Liver (tissue), 9 donors: ENCODE measurements around the gene ACLY. TPM values are rescaled to one million over a fixed set of nuclear protein-coding genes. Genes with fewer than 3 reads are reported as not detected.

Experiments
- DNase-seq: peaks from one replicate; pipeline ENCODE4 v3.0.0-alpha.2; 2017; ENCODE audit warnings: low spot score
- H3K27ac ChIP-seq, 2 donors: one replicate each; pipeline ENCODE4 v1.7.0; 2013; ENCODE audit warnings: inconsistent platforms in 2 of 2, low read length in 2 of 2, control low read depth in 1 of 2, low read depth in 1 of 2, mild to moderate bottlenecking in 1 of 2
- H3K27me3 ChIP-seq, 4 donors: one replicate each; pipeline versions ENCODE4 v1.6.1 to v1.7.0; 2013; ENCODE audit warnings: low read length in 3 of 4, inconsistent platforms in 1 of 4, mild to moderate bottlenecking in 1 of 4, moderate library complexity in 1 of 4; ENCODE audit not compliant: control insufficient read depth in 4 of 4, insufficient read depth in 4 of 4
- H3K36me3 ChIP-seq, 4 donors: one replicate each; pipeline versions ENCODE4 v1.6.1 to v1.7.0; 2013; ENCODE audit warnings: low read length in 3 of 4, mild to moderate bottlenecking in 3 of 4, low read depth in 1 of 4, moderate library complexity in 1 of 4; ENCODE audit not compliant: control insufficient read depth in 4 of 4, insufficient read depth in 3 of 4
- H3K4me1 ChIP-seq, 4 donors: one replicate each; pipeline versions ENCODE4 v1.6.1 to v1.7.0; 2013; ENCODE audit warnings: low read length in 3 of 4, mild to moderate bottlenecking in 3 of 4, moderate library complexity in 1 of 4; ENCODE audit not compliant: control insufficient read depth in 4 of 4, insufficient read depth in 4 of 4
- H3K4me3 ChIP-seq, 3 donors: one replicate each; pipeline versions ENCODE4 v1.6.1 to v1.7.0; 2013; ENCODE audit warnings: low read length in 3 of 3, control low read depth in 1 of 3, low read depth in 1 of 3, mild to moderate bottlenecking in 1 of 3
- H3K9ac ChIP-seq, 2 donors: one replicate each; pipeline ENCODE4 v1.7.0; 2013; ENCODE audit warnings: low read length in 2 of 2, mild to moderate bottlenecking in 2 of 2, moderate library complexity in 2 of 2, control low read depth in 1 of 2, low read depth in 1 of 2
- H3K9me3 ChIP-seq, 4 donors: one replicate each; pipeline versions ENCODE4 v1.6.1 to v1.7.0; 2013; ENCODE audit warnings: low read length in 3 of 4; ENCODE audit not compliant: control insufficient read depth in 4 of 4
- EGR1 ChIP-seq, 2 donors: IDR thresholded peaks; 2 replicates each; pipeline ENCODE4 v1.6.1; 2016 to 2018; ENCODE audit warnings: antibody characterized with exemption in 2 of 2, low read depth in 2 of 2
- FOXA1 ChIP-seq: IDR thresholded peaks from 2 replicates; pipeline ENCODE4 v1.6.1; 2016; ENCODE audit warnings: antibody characterized with exemption
- FOXA2 ChIP-seq: IDR thresholded peaks from 2 replicates; pipeline ENCODE4 v1.6.1; 2016; ENCODE audit warnings: antibody characterized with exemption
- GABPA ChIP-seq, 2 donors: IDR thresholded peaks in 1 of 2; conservative IDR thresholded peaks in 1 of 2; 2 replicates each; pipeline ENCODE4 v1.6.1; 2016; ENCODE audit warnings: antibody characterized with exemption in 2 of 2, mild to moderate bottlenecking in 1 of 2, moderate library complexity in 1 of 2
- HNF4A ChIP-seq, 2 donors: conservative IDR thresholded peaks; 2 replicates each; pipeline ENCODE4 v1.6.1; 2016; ENCODE audit warnings: antibody characterized with exemption in 2 of 2, mild to moderate bottlenecking in 2 of 2
- HNF4G ChIP-seq: IDR thresholded peaks from 2 replicates; pipeline ENCODE4 v1.6.1; 2016; ENCODE audit warnings: antibody characterized with exemption
- JUND ChIP-seq, 2 donors: IDR thresholded peaks; 2 replicates each; pipeline ENCODE4 v1.6.1; 2016; ENCODE audit warnings: antibody characterized with exemption in 2 of 2
- NR2F2 ChIP-seq: IDR thresholded peaks from 2 replicates; pipeline ENCODE4 v1.6.1; 2016; ENCODE audit warnings: antibody characterized with exemption
- RAD21 ChIP-seq, 2 donors: IDR thresholded peaks; 2 replicates each; pipeline ENCODE4 v1.6.1; 2016; ENCODE audit warnings: antibody characterized with exemption in 2 of 2, mild to moderate bottlenecking in 2 of 2
- RXRA ChIP-seq, 2 donors: IDR thresholded peaks; 2 replicates each; pipeline ENCODE4 v1.6.1; 2017 to 2018; ENCODE audit warnings: antibody characterized with exemption in 2 of 2, mild to moderate bottlenecking in 1 of 2
- SP1 ChIP-seq: IDR thresholded peaks from 2 replicates; pipeline ENCODE4 v1.6.1; 2018; ENCODE audit warnings: antibody characterized with exemption, mild to moderate bottlenecking
- TAF1 ChIP-seq: conservative IDR thresholded peaks from 2 replicates; pipeline ENCODE4 v1.6.1; 2016; ENCODE audit warnings: antibody characterized with exemption, mild to moderate bottlenecking
- WGBS: extraction: QIAGEN DNeasy Blood & Tissue Kit; methylation state at CpG from one replicate; pipeline ENCODE4 v1.1.7; 2013; 5-methylcytosine and 5-hydroxymethylcytosine counted together
- polyA plus RNA-seq, 2 donors: library from polyadenylated mRNA; stranded (reverse) in 1 of 2; unstranded in 1 of 2; fragments of 200-250 nt in 1 of 2; fragments of >200 nt in 1 of 2; fragmentation: Nextera tagmentation in 1 of 2; extraction: Ambion mirVana in 1 of 2; gene quantifications; one replicate each; pipeline versions ENCODE4 v1.2.1 to v1.2.3, GENCODE V29; 2013 to 2015
- total RNA-seq, 2 donors: library from RNA; depleted of rRNA; stranded (reverse); fragments of >200 nt; gene quantifications; one replicate each; pipeline ENCODE4 v1.2.3, GENCODE V29; 2014
- TF ChIP-seq, protein P1 (sequence below): fragments of 150-350 bp; IDR thresholded peaks from 2 replicates; pipeline ENCODE4 v1.5.1; 2017; ENCODE audit warnings: improper control_type of control experiment, low read depth, low read length; ENCODE audit not compliant: missing input control
- TF ChIP-seq, protein P2 (sequence below): IDR thresholded peaks from 2 replicates; pipeline ENCODE4 v1.6.1; 2016; ENCODE audit warnings: antibody characterized with exemption, mild to moderate bottlenecking
- TF ChIP-seq, protein P3 (sequence below): IDR thresholded peaks from 2 replicates; pipeline ENCODE4 v1.6.1; 2016; ENCODE audit warnings: antibody characterized with exemption
- TF ChIP-seq, protein P4 (sequence below): IDR thresholded peaks from 2 replicates; pipeline ENCODE4 v1.6.1; 2016; ENCODE audit warnings: antibody characterized with exemption
- donor health status: healthy.
- donor health status: healthy.
- donor health status: healthy.
- donor health status: healthy.
- donor health status: healthy.

Gene ACLY
- total and polyA plus RNA-seq, 4 donors, result 12.1 to 133 (median 37.1) TPM

DNA sequence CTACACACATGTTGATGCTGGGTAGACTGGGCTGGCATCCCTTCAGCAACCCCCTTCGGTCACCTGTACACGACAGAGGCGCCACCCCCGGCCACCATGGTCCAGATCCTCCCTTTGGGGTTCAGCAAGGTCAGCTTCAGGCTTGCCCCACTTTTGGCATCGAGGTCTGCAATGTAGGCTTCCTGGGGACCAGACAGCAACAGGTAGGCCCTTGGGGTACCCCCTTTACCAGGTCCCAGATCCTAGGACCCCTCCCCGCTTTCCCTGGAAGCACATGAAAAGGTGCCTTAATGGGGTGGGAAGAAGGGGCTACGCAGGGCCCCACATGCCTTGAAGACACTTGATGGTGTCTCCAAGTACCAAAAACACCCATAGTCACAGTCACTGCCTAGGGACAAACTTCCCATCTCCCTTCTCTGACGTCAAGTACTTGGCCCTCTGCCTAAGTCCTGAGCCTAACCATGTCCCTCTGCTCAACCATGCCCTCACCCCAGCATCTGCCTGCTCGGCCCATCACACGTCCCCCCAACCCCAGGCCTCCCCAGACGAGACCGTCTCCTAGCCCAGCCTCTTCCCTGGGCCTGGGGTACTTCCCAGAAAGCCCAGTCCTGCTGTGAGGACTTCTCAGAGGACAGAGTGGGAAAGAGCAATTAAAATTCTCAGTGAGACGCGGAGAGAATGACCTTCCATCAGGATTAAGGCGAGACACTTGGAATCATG lies 12.1 kb downstream of the ACLY start:
- Histone ChIP-seq H3K36me3 (peaks cover 11 to 74% (median 45%) of the 10 kb centered on the region in 4 donors), H3K27me3 (no peaks in the 10 kb centered on the region), H3K27ac (no peak overlapping the region), H3K9ac (no peak overlapping the region), H3K9me3 (no peaks in the 10 kb centered on the region), H3K4me3 (no peak overlapping the region), H3K4me1 (peaks cover 0 to 11% (median 4%) of the 10 kb centered on the region in 4 donors)
- no peak for DNase-seq
- TF ChIP-seq EGR1 (IDR thresholded peaks at IDR 0.05; ENCODE audit: low read depth in 2 of 2) (no peak), FOXA1 (no peak), NR2F2 (no peak)
- TF ChIP-seq, protein P1, sequence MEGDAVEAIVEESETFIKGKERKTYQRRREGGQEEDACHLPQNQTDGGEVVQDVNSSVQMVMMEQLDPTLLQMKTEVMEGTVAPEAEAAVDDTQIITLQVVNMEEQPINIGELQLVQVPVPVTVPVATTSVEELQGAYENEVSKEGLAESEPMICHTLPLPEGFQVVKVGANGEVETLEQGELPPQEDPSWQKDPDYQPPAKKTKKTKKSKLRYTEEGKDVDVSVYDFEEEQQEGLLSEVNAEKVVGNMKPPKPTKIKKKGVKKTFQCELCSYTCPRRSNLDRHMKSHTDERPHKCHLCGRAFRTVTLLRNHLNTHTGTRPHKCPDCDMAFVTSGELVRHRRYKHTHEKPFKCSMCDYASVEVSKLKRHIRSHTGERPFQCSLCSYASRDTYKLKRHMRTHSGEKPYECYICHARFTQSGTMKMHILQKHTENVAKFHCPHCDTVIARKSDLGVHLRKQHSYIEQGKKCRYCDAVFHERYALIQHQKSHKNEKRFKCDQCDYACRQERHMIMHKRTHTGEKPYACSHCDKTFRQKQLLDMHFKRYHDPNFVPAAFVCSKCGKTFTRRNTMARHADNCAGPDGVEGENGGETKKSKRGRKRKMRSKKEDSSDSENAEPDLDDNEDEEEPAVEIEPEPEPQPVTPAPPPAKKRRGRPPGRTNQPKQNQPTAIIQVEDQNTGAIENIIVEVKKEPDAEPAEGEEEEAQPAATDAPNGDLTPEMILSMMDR, result no peak
- 92% methylated on average over 15 of the region's 15 CpGs for WGBS

DNA sequence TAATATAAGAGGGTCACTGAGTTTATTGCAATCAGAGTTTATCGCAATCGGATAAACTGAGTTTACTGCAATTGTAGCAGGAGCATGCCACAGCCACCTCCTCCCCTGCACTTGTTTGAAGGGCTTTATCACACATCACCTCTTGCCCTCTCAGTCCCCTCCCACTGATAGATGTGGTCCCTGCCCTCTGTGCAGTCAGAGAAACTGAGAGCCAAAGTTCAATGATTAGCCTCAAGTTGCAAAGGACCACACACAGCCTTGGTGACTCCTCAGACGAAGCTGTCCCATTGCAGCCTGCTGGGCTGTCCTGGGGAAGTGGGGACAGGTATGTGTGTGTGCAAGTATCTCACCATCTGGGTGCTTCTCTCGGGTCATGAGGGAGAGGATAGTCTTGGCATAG lies 13.6 kb downstream of the ACLY start:
- Histone ChIP-seq H3K4me3 (no peak overlapping the region), H3K27ac (no peak overlapping the region), H3K9me3 (no peaks in the 10 kb centered on the region), H3K4me1 (peaks cover 0 to 11% (median 4%) of the 10 kb centered on the region in 4 donors), H3K9ac (no peak overlapping the region), H3K27me3 (no peaks in the 10 kb centered on the region), H3K36me3 (peaks cover 11 to 67% (median 42%) of the 10 kb centered on the region in 4 donors)
- WGBS, result 93% methylated on average over 4 of the region's 4 CpGs
- DNase-seq, result no peak
- no peak for TF ChIP-seq JUND (IDR thresholded peaks at IDR 0.05)
- no peak for TF ChIP-seq GABPA (IDR thresholded peaks at IDR 0.05 in 1 of 2, conservative IDR thresholded peaks at IDR 0.05 in 1 of 2)
- TF ChIP-seq, protein P2, sequence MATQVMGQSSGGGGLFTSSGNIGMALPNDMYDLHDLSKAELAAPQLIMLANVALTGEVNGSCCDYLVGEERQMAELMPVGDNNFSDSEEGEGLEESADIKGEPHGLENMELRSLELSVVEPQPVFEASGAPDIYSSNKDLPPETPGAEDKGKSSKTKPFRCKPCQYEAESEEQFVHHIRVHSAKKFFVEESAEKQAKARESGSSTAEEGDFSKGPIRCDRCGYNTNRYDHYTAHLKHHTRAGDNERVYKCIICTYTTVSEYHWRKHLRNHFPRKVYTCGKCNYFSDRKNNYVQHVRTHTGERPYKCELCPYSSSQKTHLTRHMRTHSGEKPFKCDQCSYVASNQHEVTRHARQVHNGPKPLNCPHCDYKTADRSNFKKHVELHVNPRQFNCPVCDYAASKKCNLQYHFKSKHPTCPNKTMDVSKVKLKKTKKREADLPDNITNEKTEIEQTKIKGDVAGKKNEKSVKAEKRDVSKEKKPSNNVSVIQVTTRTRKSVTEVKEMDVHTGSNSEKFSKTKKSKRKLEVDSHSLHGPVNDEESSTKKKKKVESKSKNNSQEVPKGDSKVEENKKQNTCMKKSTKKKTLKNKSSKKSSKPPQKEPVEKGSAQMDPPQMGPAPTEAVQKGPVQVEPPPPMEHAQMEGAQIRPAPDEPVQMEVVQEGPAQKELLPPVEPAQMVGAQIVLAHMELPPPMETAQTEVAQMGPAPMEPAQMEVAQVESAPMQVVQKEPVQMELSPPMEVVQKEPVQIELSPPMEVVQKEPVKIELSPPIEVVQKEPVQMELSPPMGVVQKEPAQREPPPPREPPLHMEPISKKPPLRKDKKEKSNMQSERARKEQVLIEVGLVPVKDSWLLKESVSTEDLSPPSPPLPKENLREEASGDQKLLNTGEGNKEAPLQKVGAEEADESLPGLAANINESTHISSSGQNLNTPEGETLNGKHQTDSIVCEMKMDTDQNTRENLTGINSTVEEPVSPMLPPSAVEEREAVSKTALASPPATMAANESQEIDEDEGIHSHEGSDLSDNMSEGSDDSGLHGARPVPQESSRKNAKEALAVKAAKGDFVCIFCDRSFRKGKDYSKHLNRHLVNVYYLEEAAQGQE, result no peak
- TF ChIP-seq HNF4A (conservative IDR thresholded peaks at IDR 0.05), result no peak
- TF ChIP-seq, protein P3, sequence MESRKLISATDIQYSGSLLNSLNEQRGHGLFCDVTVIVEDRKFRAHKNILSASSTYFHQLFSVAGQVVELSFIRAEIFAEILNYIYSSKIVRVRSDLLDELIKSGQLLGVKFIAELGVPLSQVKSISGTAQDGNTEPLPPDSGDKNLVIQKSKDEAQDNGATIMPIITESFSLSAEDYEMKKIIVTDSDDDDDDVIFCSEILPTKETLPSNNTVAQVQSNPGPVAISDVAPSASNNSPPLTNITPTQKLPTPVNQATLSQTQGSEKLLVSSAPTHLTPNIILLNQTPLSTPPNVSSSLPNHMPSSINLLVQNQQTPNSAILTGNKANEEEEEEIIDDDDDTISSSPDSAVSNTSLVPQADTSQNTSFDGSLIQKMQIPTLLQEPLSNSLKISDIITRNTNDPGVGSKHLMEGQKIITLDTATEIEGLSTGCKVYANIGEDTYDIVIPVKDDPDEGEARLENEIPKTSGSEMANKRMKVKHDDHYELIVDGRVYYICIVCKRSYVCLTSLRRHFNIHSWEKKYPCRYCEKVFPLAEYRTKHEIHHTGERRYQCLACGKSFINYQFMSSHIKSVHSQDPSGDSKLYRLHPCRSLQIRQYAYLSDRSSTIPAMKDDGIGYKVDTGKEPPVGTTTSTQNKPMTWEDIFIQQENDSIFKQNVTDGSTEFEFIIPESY, result no peak
- TF ChIP-seq HNF4G, result no peak
- TF ChIP-seq, protein P4, sequence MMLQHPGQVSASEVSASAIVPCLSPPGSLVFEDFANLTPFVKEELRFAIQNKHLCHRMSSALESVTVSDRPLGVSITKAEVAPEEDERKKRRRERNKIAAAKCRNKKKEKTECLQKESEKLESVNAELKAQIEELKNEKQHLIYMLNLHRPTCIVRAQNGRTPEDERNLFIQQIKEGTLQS, result no peak
- no peak for TF ChIP-seq FOXA2
- no peak for TF ChIP-seq RAD21 (IDR thresholded peaks at IDR 0.05)
- no peak for TF ChIP-seq EGR1 (IDR thresholded peaks at IDR 0.05; ENCODE audit: low read depth in 2 of 2)
- no peak for TF ChIP-seq TAF1
- TF ChIP-seq SP1, result no peak
- TF ChIP-seq NR2F2, result no peak
- TF ChIP-seq RXRA (IDR thresholded peaks at IDR 0.05), result no peak
- TF ChIP-seq, protein P1, result no peak
- no peak for TF ChIP-seq FOXA1
